ENCODE results near the gene TSC22D3. TPM values are rescaled to one million over a fixed set of nuclear protein-coding genes. Genes with fewer than 3 reads are reported as not detected.

Gene TSC22D3
- total RNA-seq, 2 experiments from 2014 or later, result 29.3 to 35.6 TPM

- no TSS peak for BruUV-seq (replicated peaks)
These were observed 108.2 kb downstream of the TSC22D3 start for GRCh38 chrX:107667426-107667825.

DNA sequence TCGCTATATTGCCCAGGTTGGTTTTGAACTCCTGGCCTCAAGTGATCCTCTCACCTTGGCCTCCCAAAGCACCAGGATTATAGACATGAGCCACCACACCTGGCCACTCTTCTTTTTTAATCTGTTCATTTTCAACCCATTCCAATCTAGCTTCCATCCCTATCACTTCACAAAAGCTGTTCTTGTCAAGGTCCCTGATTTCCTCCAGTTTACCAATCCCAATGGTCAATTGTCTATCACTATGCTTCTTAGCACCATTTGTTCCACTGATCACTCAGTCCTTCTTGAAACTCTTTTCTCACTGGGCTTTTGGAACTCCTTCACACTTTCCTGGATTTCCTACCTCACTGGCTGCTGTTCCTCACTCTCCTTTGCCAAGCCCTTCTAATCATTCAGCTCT lies 108.7 kb downstream of the TSC22D3 start:
- ChIA-PET POLR2A (interaction anchor here (0.7 kb wide), 1 partner anchor 15 kb away, joined by 3 read pairs; no protein-coding TSS in a partner anchor), CTCF (ENCODE audit: unreplicated experiment) (no interaction called here)
- H3K36me3 ChIP-seq (ENCODE audit: insufficient read depth, low read length), result no peaks in the 10 kb centered on the region
- H3K27ac ChIP-seq (ENCODE audit: low read depth, low read length, poor library complexity, severe bottlenecking), result no peak overlapping the region
- no peaks in the 10 kb centered on the region for H3K9me3 ChIP-seq (ENCODE audit: low read length)
- no peak overlapping the region for H3K4me2 ChIP-seq (ENCODE audit: low read length)
- H4K20me1 ChIP-seq (ENCODE audit: insufficient read depth, low read length), result no peaks in the 10 kb centered on the region
- H3K4me1 ChIP-seq (ENCODE audit: insufficient read depth, low read length, poor library complexity, severe bottlenecking), result no peaks in the 10 kb centered on the region
- H3K79me2 ChIP-seq (ENCODE audit: insufficient read depth, low read depth, low read length), result no peaks in the 10 kb centered on the region
- H3K9me2 ChIP-seq (ENCODE audit: insufficient read depth, low read length), result no peaks in the 10 kb centered on the region
- no TSS peak for BruUV-seq (replicated peaks)
- TF ChIP-seq EZH2phosphoT487 (IDR thresholded peaks at IDR 0.05; ENCODE audit: borderline replicate concordance, low read depth, low read length), result no peak
- TF ChIP-seq, protein P1, sequence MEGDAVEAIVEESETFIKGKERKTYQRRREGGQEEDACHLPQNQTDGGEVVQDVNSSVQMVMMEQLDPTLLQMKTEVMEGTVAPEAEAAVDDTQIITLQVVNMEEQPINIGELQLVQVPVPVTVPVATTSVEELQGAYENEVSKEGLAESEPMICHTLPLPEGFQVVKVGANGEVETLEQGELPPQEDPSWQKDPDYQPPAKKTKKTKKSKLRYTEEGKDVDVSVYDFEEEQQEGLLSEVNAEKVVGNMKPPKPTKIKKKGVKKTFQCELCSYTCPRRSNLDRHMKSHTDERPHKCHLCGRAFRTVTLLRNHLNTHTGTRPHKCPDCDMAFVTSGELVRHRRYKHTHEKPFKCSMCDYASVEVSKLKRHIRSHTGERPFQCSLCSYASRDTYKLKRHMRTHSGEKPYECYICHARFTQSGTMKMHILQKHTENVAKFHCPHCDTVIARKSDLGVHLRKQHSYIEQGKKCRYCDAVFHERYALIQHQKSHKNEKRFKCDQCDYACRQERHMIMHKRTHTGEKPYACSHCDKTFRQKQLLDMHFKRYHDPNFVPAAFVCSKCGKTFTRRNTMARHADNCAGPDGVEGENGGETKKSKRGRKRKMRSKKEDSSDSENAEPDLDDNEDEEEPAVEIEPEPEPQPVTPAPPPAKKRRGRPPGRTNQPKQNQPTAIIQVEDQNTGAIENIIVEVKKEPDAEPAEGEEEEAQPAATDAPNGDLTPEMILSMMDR (conservative IDR thresholded peaks at IDR 0.05; ENCODE audit: low read length), result no peak
- no peak overlapping the region for H3K4me3 ChIP-seq (ENCODE audit: low read depth, low read length, poor library complexity, severe bottlenecking)
- intact Hi-C loops (cut with micrococcal nuclease; ENCODE audit: unreplicated experiment), result loop anchor here (10.0 kb wide), 1 partner anchor 772 kb away; no protein-coding TSS in a partner anchor
- DNase-seq (ENCODE audit: low spot score), result no peak
- H2AFZ ChIP-seq (ENCODE audit: low read length), result no peak overlapping the region

More at GRCh38 chrX:107667426-107667825, 108.2 kb downstream of the TSC22D3 start:
- CTCF ChIA-PET (ENCODE audit: unreplicated experiment), result no interaction called here
- no peak for DNase-seq (ENCODE audit: low spot score)
- Histone ChIP-seq H3K27ac (ENCODE audit: low read depth, low read length, poor library complexity, severe bottlenecking) (no peak overlapping the region), H4K20me1 (ENCODE audit: insufficient read depth, low read length) (no peaks in the 10 kb centered on the region), H3K4me2 (ENCODE audit: low read length) (no peak overlapping the region), H3K4me1 (ENCODE audit: insufficient read depth, low read length, poor library complexity, severe bottlenecking) (no peaks in the 10 kb centered on the region), H3K9me3 (ENCODE audit: low read length) (no peaks in the 10 kb centered on the region), H3K9me2 (ENCODE audit: insufficient read depth, low read length) (no peaks in the 10 kb centered on the region), H3K79me2 (ENCODE audit: insufficient read depth, low read depth, low read length) (no peaks in the 10 kb centered on the region), H2AFZ (ENCODE audit: low read length) (no peak overlapping the region), H3K4me3 (ENCODE audit: low read depth, low read length, poor library complexity, severe bottlenecking) (no peak overlapping the region), H3K36me3 (ENCODE audit: insufficient read depth, low read length) (no peaks in the 10 kb centered on the region)
- intact Hi-C loops (cut with micrococcal nuclease; ENCODE audit: unreplicated experiment), result loop anchor here (10.0 kb wide), 1 partner anchor 773 kb away; no protein-coding TSS in a partner anchor
- POLR2A ChIA-PET, result interaction anchor here (1.0 kb wide), 1 partner anchor 52 kb away, joined by 3 read pairs; no protein-coding TSS in a partner anchor
- no peak for TF ChIP-seq EZH2phosphoT487 (IDR thresholded peaks at IDR 0.05; ENCODE audit: borderline replicate concordance, low read depth, low read length)
- TF ChIP-seq, protein P1 (conservative IDR thresholded peaks at IDR 0.05; ENCODE audit: low read length), result no peak

Other genes starting within 250 kb of the TSC22D3 start
- 57.1 and 74.0 TPM in 2 replicates for gene PRPS1, start 147.3 kb downstream of the TSC22D3 start, total RNA-seq (2014; rRNA removed; shearing (Covaris generic))
- 80.0 and 88.3 TPM in 2 replicates for gene PRPS1, start 147.3 kb downstream of the TSC22D3 start, total RNA-seq (2022)
- not detected in 2 replicates for gene NCBP2L, start 1.9 kb upstream of the TSC22D3 start, total RNA-seq (2014; rRNA removed; shearing (Covaris generic))
- gene NCBP2L, start 1.9 kb upstream of the TSC22D3 start, total RNA-seq (2022), result not detected in 2 replicates
- gene MID2, start 50.1 kb upstream of the TSC22D3 start, total RNA-seq (2014; rRNA removed; shearing (Covaris generic)), result not detected in 2 replicates
- gene MID2, start 50.1 kb upstream of the TSC22D3 start, total RNA-seq (2022), result not detected in 2 replicates
- not detected in 2 replicates for gene TEX13B, start 206.6 kb upstream of the TSC22D3 start, total RNA-seq (2014; rRNA removed; shearing (Covaris generic))
- gene TEX13B, start 206.6 kb upstream of the TSC22D3 start, total RNA-seq (2022), result not detected in 2 replicates